ENCODE results near the gene PGRMC1. TPM values are rescaled to one million over a fixed set of nuclear protein-coding genes. Genes with fewer than 3 reads are reported as not detected.

The PGRMC1 gene
- total and polyA plus RNA-seq, 9 of the 15 experiments (the other 6 are each of a cell fraction or from before 2014, with no cell fraction given) = 27.4 to 115 (median 90.3) TPM

DNA sequence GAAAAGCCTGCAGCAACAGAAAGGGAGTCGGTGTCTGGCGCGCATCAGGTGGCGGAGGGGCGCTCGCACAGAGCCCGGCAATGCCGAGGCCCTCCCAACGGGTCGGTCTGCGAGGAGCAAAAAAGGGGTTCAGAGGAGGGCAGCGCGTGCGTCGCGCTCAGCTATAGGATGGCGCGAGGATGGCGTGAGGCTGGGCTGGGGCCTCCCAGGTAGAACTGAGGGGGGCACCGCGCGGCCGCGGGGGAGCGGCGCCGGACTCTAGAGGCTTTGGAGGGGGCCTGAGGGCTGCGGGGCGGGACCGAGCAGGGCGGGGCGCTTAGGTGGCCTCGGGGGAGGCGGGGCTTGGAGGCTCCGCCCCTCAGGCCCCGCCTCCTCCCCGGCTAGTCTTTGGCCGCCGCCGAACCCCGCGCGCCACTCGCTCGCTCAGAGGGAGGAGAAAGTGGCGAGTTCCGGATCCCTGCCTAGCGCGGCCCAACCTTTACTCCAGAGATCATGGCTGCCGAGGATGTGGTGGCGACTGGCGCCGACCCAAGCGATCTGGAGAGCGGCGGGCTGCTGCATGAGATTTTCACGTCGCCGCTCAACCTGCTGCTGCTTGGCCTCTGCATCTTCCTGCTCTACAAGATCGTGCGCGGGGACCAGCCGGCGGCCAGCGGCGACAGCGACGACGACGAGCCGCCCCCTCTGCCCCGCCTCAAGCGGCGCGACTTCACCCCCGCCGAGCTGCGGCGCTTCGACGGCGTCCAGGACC, at the start of gene PGRMC1 (continued):
- TF ChIP-seq, protein P1, sequence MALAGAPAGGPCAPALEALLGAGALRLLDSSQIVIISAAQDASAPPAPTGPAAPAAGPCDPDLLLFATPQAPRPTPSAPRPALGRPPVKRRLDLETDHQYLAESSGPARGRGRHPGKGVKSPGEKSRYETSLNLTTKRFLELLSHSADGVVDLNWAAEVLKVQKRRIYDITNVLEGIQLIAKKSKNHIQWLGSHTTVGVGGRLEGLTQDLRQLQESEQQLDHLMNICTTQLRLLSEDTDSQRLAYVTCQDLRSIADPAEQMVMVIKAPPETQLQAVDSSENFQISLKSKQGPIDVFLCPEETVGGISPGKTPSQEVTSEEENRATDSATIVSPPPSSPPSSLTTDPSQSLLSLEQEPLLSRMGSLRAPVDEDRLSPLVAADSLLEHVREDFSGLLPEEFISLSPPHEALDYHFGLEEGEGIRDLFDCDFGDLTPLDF (CRISPR knock-in tag; IDR thresholded peaks at IDR 0.05) = 0 out of 2 replicates have a peak, but pooled peaks have one; percentile 43
- TF ChIP-seq MBD2 (IDR thresholded peaks at IDR 0.05; ENCODE audit: borderline replicate concordance, low read depth) (peak; percentile 59; the same call in 1 of the 2 replicates), CCNT2 (IDR thresholded peaks at IDR 0.05; ENCODE audit: borderline replicate concordance, extremely low read depth, insufficient read length, low read depth, low read length) (peak; percentile 36), NCOA4 (IDR thresholded peaks at IDR 0.05; ENCODE audit: partially characterized antibody) (no peak), ZNF717 (CRISPR knock-in tag; IDR thresholded peaks at IDR 0.05) (no peak), SIN3B (IDR thresholded peaks at IDR 0.05; ENCODE audit: low read depth) (no peak)
- TF ChIP-seq, protein P2, sequence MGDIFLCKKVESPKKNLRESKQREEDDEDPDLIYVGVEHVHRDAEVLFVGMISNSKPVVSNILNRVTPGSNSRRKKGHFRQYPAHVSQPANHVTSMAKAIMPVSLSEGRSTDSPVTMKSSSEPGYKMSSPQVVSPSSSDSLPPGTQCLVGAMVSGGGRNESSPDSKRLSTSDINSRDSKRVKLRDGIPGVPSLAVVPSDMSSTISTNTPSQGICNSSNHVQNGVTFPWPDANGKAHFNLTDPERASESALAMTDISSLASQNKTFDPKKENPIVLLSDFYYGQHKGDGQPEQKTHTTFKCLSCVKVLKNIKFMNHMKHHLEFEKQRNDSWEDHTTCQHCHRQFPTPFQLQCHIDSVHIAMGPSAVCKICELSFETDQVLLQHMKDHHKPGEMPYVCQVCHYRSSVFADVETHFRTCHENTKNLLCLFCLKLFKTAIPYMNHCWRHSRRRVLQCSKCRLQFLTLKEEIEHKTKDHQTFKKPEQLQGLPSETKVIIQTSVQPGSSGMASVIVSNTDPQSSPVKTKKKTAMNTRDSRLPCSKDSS (IDR thresholded peaks at IDR 0.05; ENCODE audit: low read depth, partially characterized antibody) = no peak
- TF ChIP-seq, protein P3, sequence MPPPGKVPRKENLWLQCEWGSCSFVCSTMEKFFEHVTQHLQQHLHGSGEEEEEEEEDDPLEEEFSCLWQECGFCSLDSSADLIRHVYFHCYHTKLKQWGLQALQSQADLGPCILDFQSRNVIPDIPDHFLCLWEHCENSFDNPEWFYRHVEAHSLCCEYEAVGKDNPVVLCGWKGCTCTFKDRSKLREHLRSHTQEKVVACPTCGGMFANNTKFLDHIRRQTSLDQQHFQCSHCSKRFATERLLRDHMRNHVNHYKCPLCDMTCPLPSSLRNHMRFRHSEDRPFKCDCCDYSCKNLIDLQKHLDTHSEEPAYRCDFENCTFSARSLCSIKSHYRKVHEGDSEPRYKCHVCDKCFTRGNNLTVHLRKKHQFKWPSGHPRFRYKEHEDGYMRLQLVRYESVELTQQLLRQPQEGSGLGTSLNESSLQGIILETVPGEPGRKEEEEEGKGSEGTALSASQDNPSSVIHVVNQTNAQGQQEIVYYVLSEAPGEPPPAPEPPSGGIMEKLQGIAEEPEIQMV (tag; conservative IDR thresholded peaks at IDR 0.05; ENCODE audit: low read depth) = no peak

Data from K562 (cell line).